Measurements from ENCODE around the gene LRRC71. TPM values are rescaled to one million over a fixed set of nuclear protein-coding genes. Genes with fewer than 3 reads are reported as not detected.

Gene LRRC71
- total and polyA plus RNA-seq, 2 experiments from 2014 or later, result 0.24 TPM; not detected in 1

DNA sequence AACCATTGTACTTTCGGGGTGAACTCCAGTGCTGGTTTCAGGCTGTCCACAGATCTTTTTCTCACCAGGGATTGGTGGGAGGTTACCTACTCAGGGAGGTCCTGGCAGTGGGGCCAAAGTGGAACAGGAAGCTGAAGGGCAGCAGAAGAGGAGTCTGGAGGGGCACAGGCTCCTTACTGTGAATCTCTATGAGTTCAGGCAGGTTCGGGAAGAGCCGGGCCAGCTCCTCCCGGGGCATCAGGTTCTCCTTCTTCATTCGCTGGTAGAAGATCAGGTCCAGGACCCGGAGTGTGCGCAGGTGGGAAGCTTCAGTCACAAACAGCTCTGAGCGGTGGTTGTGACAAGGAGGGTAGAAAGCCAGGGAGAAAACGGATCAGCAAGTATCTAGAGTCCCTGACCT lies 26.7 kb downstream of the LRRC71 start:
- H3K36me3 Mint-ChIP-seq (ENCODE audit: low read depth), result peaks cover 80% of the 10 kb centered on the region

More for the DNA sequence above, 26.7 kb downstream of the LRRC71 start:
- no peaks in the 10 kb centered on the region for H3K4me1 ChIP-seq (ENCODE audit: insufficient read depth)
- H3K27ac ChIP-seq (ENCODE audit: low read depth), result no peak overlapping the region
- no peaks in the 10 kb centered on the region for H3K27me3 ChIP-seq (ENCODE audit: insufficient read depth)
- TF ChIP-seq, protein P1, sequence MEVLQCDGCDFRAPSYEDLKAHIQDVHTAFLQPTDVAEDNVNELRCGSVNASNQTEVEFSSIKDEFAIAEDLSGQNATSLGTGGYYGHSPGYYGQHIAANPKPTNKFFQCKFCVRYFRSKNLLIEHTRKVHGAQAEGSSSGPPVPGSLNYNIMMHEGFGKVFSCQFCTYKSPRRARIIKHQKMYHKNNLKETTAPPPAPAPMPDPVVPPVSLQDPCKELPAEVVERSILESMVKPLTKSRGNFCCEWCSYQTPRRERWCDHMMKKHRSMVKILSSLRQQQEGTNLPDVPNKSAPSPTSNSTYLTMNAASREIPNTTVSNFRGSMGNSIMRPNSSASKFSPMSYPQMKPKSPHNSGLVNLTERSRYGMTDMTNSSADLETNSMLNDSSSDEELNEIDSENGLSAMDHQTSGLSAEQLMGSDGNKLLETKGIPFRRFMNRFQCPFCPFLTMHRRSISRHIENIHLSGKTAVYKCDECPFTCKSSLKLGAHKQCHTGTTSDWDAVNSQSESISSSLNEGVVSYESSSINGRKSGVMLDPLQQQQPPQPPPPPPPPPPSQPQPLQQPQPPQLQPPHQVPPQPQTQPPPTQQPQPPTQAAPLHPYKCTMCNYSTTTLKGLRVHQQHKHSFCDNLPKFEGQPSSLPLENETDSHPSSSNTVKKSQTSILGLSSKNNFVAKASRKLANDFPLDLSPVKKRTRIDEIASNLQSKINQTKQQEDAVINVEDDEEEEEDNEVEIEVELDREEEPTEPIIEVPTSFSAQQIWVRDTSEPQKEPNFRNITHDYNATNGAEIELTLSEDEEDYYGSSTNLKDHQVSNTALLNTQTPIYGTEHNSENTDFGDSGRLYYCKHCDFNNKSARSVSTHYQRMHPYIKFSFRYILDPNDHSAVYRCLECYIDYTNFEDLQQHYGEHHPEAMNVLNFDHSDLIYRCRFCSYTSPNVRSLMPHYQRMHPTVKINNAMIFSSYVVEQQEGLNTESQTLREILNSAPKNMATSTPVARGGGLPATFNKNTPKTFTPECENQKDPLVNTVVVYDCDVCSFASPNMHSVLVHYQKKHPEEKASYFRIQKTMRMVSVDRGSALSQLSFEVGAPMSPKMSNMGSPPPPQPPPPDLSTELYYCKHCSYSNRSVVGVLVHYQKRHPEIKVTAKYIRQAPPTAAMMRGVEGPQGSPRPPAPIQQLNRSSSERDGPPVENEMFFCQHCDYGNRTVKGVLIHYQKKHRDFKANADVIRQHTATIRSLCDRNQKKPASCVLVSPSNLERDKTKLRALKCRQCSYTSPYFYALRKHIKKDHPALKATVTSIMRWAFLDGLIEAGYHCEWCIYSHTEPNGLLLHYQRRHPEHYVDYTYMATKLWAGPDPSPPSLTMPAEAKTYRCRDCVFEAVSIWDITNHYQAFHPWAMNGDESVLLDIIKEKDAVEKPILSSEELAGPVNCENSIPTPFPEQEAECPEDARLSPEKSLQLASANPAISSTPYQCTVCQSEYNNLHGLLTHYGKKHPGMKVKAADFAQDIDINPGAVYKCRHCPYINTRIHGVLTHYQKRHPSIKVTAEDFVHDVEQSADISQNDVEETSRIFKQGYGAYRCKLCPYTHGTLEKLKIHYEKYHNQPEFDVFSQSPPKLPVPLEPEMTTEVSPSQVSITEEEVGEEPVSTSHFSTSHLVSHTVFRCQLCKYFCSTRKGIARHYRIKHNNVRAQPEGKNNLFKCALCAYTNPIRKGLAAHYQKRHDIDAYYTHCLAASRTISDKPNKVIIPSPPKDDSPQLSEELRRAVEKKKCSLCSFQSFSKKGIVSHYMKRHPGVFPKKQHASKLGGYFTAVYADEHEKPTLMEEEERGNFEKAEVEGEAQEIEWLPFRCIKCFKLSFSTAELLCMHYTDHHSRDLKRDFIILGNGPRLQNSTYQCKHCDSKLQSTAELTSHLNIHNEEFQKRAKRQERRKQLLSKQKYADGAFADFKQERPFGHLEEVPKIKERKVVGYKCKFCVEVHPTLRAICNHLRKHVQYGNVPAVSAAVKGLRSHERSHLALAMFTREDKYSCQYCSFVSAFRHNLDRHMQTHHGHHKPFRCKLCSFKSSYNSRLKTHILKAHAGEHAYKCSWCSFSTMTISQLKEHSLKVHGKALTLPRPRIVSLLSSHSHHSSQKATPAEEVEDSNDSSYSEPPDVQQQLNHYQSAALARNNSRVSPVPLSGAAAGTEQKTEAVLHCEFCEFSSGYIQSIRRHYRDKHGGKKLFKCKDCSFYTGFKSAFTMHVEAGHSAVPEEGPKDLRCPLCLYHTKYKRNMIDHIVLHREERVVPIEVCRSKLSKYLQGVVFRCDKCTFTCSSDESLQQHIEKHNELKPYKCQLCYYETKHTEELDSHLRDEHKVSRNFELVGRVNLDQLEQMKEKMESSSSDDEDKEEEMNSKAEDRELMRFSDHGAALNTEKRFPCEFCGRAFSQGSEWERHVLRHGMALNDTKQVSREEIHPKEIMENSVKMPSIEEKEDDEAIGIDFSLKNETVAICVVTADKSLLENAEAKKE (CRISPR knock-in tag; IDR thresholded peaks at IDR 0.05), result no peak
- TF ChIP-seq, protein P2, sequence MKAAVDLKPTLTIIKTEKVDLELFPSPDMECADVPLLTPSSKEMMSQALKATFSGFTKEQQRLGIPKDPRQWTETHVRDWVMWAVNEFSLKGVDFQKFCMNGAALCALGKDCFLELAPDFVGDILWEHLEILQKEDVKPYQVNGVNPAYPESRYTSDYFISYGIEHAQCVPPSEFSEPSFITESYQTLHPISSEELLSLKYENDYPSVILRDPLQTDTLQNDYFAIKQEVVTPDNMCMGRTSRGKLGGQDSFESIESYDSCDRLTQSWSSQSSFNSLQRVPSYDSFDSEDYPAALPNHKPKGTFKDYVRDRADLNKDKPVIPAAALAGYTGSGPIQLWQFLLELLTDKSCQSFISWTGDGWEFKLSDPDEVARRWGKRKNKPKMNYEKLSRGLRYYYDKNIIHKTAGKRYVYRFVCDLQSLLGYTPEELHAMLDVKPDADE (IDR thresholded peaks at IDR 0.05), result no peak
- no peak for TF ChIP-seq ZNF331 (CRISPR knock-in tag; IDR thresholded peaks at IDR 0.05; ENCODE audit: low read depth)
- no peak for TF ChIP-seq ZNF114 (CRISPR knock-in tag; IDR thresholded peaks at IDR 0.05)
- TF ChIP-seq POLR2AphosphoS5 (IDR thresholded peaks at IDR 0.05; ENCODE audit: low read depth), result no peak
- TF ChIP-seq, protein P3, sequence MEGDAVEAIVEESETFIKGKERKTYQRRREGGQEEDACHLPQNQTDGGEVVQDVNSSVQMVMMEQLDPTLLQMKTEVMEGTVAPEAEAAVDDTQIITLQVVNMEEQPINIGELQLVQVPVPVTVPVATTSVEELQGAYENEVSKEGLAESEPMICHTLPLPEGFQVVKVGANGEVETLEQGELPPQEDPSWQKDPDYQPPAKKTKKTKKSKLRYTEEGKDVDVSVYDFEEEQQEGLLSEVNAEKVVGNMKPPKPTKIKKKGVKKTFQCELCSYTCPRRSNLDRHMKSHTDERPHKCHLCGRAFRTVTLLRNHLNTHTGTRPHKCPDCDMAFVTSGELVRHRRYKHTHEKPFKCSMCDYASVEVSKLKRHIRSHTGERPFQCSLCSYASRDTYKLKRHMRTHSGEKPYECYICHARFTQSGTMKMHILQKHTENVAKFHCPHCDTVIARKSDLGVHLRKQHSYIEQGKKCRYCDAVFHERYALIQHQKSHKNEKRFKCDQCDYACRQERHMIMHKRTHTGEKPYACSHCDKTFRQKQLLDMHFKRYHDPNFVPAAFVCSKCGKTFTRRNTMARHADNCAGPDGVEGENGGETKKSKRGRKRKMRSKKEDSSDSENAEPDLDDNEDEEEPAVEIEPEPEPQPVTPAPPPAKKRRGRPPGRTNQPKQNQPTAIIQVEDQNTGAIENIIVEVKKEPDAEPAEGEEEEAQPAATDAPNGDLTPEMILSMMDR (conservative IDR thresholded peaks at IDR 0.05; ENCODE audit: low read depth in 2 of 2), result no peak
- no peak for TF ChIP-seq EZH2 (IDR thresholded peaks at IDR 0.05; ENCODE audit: low read depth, unreplicated experiment)
- no peak for TF ChIP-seq NANOG (IDR thresholded peaks at IDR 0.05; ENCODE audit: borderline replicate concordance)
- TF ChIP-seq JUNB (IDR thresholded peaks at IDR 0.05; ENCODE audit: unreplicated experiment), result no peak
- TF ChIP-seq STAT1 (IDR thresholded peaks at IDR 0.05; ENCODE audit: unreplicated experiment), result no peak
- no peak for TF ChIP-seq EZH2phosphoT487 (IDR thresholded peaks at IDR 0.05; ENCODE audit: unreplicated experiment)
- TF ChIP-seq, protein P4, sequence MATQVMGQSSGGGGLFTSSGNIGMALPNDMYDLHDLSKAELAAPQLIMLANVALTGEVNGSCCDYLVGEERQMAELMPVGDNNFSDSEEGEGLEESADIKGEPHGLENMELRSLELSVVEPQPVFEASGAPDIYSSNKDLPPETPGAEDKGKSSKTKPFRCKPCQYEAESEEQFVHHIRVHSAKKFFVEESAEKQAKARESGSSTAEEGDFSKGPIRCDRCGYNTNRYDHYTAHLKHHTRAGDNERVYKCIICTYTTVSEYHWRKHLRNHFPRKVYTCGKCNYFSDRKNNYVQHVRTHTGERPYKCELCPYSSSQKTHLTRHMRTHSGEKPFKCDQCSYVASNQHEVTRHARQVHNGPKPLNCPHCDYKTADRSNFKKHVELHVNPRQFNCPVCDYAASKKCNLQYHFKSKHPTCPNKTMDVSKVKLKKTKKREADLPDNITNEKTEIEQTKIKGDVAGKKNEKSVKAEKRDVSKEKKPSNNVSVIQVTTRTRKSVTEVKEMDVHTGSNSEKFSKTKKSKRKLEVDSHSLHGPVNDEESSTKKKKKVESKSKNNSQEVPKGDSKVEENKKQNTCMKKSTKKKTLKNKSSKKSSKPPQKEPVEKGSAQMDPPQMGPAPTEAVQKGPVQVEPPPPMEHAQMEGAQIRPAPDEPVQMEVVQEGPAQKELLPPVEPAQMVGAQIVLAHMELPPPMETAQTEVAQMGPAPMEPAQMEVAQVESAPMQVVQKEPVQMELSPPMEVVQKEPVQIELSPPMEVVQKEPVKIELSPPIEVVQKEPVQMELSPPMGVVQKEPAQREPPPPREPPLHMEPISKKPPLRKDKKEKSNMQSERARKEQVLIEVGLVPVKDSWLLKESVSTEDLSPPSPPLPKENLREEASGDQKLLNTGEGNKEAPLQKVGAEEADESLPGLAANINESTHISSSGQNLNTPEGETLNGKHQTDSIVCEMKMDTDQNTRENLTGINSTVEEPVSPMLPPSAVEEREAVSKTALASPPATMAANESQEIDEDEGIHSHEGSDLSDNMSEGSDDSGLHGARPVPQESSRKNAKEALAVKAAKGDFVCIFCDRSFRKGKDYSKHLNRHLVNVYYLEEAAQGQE (IDR thresholded peaks at IDR 0.05; ENCODE audit: unreplicated experiment), result no peak
- TF ChIP-seq CREB1 (CRISPR knock-in tag; IDR thresholded peaks at IDR 0.05; ENCODE audit: low read depth), result no peak
- H4K20me1 ChIP-seq (replicated peaks; ENCODE audit: insufficient read depth), result no peaks in the 10 kb centered on the region
- no peak overlapping the region for H2AFZ ChIP-seq
- H3K4me2 ChIP-seq, result no peak overlapping the region
- DNase-seq (ENCODE audit: low spot score), result no peak
- no peaks in the 10 kb centered on the region for H3K79me2 ChIP-seq (replicated peaks; ENCODE audit: insufficient read depth)
- no peaks in the 10 kb centered on the region for H3K9me2 ChIP-seq (ENCODE audit: insufficient read depth)
- Mint-ChIP-seq H3K4me1 (peaks cover 8% of the 10 kb centered on the region), H3K4me3 (no peak overlapping the region), H3K9me3 (no peaks in the 10 kb centered on the region), H3K27ac (no peak overlapping the region), H3K27me3 (ENCODE audit: insufficient read depth, low read depth, poor library complexity) (peaks cover 3% of the 10 kb centered on the region)
- no peak overlapping the region for H3K4me3 ChIP-seq
- no peak for ATAC-seq
- peaks cover 19% of the 10 kb centered on the region for H3K36me3 ChIP-seq (ENCODE audit: insufficient read depth)
- no peaks in the 10 kb centered on the region for H3F3A ChIP-seq (replicated peaks; ENCODE audit: low read depth)

All from GM23338 (cell line).